ENCODE results near the gene D2HGDH. TPM values are rescaled to one million over a fixed set of nuclear protein-coding genes. Genes with fewer than 3 reads are reported as not detected.
"Not testable (repeated sequence)": the region's sequence is repeated elsewhere in the genome, so short reads cannot be mapped to it uniquely, and the experiment has no call there.

D2HGDH gene
- total RNA-seq, 1 experiment from 2014 or later: 10.3 TPM

- no peak for DNase-seq (ENCODE audit: extremely low read depth, low read depth)
Observed at GRCh38 chr2:241815477-241816430, 81.3 kb downstream of the D2HGDH start.

DNA sequence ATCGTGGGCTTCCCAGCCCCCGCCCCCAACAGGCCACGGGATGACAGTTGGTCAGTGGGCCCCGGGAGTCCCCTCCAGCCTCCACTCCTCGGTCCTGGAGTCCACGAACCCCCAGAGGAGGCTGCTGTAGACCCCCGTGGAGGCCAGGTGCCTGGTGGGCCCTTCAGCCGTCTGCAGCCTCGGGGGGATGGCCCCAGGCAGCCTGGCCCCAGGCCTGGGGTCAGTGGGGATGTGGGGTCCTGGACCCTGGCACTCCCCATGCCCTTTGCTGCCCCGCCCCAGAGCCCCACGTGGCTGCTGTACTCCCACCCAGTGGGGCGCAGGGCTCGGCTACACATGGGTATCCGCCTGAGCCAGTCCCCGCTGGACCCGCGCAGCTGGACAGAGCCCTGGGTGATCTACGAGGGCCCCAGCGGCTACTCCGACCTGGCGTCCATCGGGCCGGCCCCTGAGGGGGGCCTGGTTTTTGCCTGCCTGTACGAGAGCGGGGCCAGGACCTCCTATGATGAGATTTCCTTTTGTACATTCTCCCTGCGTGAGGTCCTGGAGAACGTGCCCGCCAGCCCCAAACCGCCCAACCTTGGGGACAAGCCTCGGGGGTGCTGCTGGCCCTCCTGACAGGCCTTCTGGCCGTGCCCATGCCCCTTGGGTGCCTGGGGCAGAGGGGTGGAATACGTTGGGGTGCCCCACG is 82.1 kb downstream of the D2HGDH start:
- no peak for DNase-seq (ENCODE audit: extremely low read depth, low read depth)

- DNase-seq (ENCODE audit: extremely low read depth, low read depth): no peak
Observed at GRCh38 chr2:241817126-241817820, 82.8 kb downstream of the D2HGDH start.

DNA sequence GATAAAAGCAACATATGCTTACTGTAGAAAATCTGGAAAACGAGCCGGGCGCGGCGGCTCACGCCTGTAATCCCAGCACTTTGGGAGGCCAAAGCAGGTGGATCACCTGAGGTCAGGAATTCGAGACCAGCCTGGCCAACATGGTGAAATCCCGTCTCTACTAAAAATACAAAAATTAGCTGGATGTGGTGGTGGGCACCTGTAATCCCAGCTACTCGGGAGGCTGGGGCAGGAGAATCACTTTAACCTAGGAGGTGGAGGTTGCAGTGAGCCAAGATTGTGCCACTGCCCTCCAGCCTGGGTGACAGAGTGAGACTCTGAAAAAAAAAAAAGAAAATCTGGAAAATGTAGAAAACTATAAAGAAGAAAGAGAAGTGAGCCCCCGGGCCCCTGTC is 83.4 kb downstream of the D2HGDH start:
- not testable (repeated sequence) for DNase-seq (ENCODE audit: extremely low read depth, low read depth)

Other genes with a start within 250 kb of the D2HGDH start
- 108 and 128 TPM in 2 replicates for gene STK25, start 226.0 kb upstream of the D2HGDH start, total RNA-seq (2014; rRNA removed; shearing (Covaris generic))
- gene BOK, start 175.9 kb upstream of the D2HGDH start, total RNA-seq (2014; rRNA removed; shearing (Covaris generic)): 8.9 and 9.8 TPM in 2 replicates
- gene THAP4, start 97.5 kb upstream of the D2HGDH start, total RNA-seq (2014; rRNA removed; shearing (Covaris generic)): 71.9 and 77.0 TPM in 2 replicates
- gene ATG4B, start 96.9 kb upstream of the D2HGDH start, total RNA-seq (2014; rRNA removed; shearing (Covaris generic)): 51.2 and 55.2 TPM in 2 replicates
- 57.4 and 70.3 TPM in 2 replicates for gene DTYMK, start 47.8 kb upstream of the D2HGDH start, total RNA-seq (2014; rRNA removed; shearing (Covaris generic))
- 39.0 and 39.1 TPM in 2 replicates for gene ING5, start 32.6 kb upstream of the D2HGDH start, total RNA-seq (2014; rRNA removed; shearing (Covaris generic))
- gene GAL3ST2, start 42.2 kb downstream of the D2HGDH start, total RNA-seq (2014; rRNA removed; shearing (Covaris generic)): 0.10 TPM in 1 of 2 replicates, not detected in the other
- 0.35 and 0.37 TPM in 2 replicates for gene NEU4, start 74.6 kb downstream of the D2HGDH start, total RNA-seq (2014; rRNA removed; shearing (Covaris generic))
- gene PDCD1, start 124.3 kb downstream of the D2HGDH start, total RNA-seq (2014; rRNA removed; shearing (Covaris generic)): not detected in 2 replicates
- gene RTP5, start 135.1 kb downstream of the D2HGDH start, total RNA-seq (2014; rRNA removed; shearing (Covaris generic)): not detected in 2 replicates